Stimulated activated CD4-positive, alpha-beta T cell treated with anti-CD3 and anti-CD28 coated beads, Interleukin-1b, Interleukin-23, amount 100 ng/mL, for 48 hours (primary cell): ENCODE measurements around the gene ALDH7A1.

Experiments
- DNase-seq: peaks from one replicate; pipeline ENCODE4 v3.0.0-alpha.2; 2020

Gene ALDH7A1

DNA sequence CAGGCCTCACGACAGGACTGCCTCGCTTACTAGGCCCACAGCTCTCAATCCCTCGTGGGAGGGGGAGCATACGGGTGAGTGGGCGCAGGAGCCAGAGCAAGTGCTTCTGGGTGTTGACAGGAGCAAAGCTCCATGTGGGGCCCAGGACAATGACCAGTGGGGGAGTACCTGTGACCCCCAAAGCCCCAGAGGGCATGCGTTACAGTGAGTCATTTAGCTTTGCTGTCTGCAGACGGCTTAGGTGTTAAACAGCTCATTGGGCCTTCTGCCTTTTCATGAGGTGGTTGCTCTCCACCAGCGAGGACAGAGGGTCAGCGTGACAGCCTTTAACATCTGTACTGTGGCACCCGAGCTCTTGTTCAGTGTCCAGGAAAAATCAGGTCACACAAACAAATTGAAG lies 93.6 kb downstream of the ALDH7A1 start:
- DNase-seq = no peak

DNA sequence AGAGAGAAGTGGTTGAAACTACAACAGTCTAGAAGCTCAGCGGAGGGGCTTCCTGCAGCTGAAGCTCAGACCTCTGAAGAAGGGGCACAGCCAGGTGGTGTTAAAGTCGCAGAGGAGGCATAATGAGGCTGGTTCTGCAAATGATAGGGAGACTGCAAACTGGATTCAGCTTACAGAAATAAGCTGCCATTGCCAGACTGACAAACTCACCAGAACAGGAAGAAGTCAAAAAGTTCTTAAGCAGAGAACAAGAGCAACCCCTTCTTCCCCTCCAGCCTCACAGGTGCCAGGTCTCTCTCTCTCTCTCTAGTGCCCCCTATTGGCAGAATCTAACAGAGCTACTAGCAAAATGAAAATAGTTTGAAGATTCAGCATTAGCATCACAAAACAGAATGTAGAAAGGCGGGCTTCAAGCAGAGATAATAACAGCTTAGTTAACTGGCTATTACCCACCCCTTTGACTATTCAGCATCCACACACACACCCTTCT lies 95.1 kb downstream of the ALDH7A1 start:
- no peak for DNase-seq

DNA sequence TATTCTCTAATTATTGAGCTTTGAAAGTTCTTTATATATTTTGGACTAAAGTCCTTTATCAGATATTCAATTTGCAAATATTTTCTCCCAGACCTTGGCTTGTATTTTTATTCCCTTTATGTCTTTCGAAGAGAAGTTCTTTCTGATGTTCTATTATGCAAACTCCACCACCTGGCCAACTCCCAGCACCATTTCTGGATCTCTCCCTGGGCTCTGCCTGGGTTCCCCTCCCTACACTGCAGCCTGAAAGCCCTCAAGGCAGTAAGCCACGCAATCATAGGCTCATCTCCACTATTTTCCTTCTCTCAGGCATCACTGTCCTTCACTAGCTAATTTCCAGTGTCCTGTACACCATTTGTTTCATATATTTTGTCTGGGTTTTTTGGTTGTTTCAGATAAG lies 95.7 kb downstream of the ALDH7A1 start:
- no peak for DNase-seq

DNA sequence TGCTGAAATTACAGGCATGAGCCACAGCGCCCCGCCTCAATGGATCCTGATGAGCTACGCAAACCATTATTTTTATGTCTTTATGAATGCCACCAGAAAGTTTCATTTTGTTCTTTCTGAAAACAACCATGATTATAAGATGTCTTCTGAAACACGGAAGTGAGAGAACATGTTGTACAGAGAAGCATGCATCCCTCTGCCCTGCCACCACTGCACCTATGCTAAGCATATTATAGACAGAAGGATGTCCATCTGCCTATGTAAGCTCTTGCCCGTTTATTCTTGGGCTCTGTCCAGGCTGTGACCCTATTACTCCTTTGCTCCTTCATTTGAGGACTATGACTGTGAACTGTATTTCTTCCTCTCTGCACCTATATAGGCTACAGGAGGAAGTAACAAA lies 97.5 kb downstream of the ALDH7A1 start:
- DNase-seq = no peak

DNA sequence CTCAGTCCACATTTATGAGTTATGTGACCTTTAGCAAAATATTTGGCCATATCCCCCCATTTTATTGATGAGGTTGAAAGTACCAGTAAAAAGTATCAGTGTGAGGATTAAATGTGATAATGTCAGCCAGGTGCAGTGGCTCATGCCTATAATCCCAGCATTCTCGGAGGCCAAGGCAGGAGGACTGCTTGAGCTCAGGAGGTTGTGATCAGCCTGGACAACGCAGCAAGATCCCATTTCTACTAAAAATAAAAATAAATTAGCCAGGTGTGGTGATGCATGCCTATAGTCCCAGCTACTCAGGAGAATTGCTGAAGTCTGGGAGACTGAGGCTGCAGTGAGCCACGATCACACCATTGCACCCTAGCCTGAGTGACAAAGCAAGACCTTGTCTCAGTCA lies 100.6 kb downstream of the ALDH7A1 start:
- DNase-seq = no peak

DNA sequence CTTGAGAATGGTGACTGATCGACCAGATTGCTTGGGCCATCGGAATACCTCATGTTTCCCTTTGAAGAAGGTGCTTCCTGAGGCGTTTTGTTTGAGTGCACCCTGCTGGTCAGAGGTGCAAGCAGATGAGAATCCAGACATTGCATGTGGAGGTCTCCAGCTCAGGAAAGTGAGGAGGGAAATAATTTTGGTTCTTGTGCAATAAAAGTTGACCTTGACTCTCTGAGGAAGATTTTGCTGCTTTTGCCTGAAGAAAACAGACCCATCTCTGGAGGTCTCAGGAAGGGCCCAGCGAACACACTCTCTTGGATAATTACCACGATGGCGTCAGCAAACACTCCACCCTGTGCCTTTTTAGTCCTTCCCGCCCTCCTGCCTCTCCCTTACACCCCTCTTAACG lies 102.1 kb downstream of the ALDH7A1 start:
- no peak for DNase-seq

DNA sequence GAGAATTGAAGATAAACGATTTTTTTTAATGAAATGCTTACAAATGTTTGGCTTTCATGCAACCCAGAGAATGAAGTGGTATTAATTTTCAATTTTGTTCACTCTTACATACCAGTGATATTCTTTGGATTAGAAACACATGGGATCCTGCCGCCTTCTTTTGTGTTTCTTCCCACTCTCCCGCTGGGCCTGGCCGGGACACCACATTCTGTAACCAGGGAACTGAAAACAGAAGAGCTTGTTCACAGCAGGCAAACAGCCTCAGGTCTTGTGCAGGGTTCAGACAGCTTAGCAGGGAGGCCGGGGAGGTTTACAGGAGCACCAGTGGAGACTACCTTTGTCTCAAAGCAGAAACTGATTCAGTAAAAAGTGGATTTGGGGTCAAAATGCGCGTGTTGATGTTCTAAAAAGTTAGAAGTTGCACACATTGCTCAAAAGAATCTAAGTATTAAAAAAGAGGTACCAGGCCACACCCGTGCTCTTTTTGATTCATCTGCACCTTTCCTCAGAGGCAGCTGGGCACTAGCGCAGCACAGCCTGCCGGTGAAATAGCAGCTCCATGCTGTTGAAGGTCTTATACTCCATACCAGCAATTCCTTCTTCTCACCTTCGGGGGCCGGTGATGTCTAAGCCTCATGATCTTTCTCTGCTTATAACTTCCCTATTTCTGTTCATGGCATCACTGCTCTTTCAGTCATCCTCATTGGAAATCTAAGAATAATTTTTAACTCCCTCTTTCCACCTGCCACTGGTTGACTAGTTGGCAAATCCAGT lies 104.7 kb downstream of the ALDH7A1 start:
- no peak for DNase-seq

DNA sequence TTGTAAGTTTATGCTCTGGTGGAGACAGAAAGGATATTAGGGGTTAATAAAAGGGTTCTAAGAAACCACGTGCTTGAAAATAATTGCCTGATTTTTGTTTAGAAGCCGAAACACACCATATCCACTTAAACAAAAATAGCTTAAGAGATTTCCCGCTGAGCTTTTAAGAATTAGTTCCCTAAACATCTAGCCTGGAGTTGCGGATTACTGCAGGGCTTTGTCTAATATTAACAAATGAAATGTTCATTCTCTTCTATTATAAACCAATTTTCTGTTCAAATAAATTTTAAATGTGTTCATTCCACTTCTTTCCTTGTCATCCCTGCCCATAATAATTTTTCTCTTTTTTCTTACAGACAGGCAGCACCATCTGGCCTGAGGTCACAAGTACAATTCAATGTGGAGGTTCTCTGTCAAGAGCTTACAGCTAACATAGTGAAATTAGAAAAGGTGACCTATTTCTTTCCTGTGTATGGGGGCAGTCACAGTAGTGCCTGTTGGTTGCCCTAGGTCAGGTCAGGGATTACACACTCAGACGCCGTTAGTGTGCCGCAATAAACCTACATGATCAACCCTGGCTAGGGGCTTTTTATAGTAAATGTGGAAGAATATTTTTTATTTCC lies 106.5 kb downstream of the ALDH7A1 start:
- no peak for DNase-seq

DNA sequence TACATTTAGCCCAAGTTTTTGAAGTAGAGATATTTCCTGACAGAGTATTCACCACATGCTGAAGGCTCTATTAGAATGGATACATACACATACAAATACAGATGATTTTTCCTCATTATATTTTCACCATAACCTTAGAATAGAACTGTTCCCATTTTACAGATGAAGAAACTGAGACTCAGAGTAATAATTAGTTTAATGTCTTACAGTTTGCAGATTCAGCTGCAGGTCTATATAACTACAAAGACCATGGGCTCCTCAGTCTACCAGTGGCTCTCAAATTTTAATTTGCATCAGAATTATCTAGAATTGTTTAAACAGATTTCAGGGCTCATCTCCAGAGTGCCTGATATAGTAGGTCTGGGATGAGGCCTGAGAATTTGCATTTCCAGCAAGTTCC lies 107.4 kb downstream of the ALDH7A1 start:
- DNase-seq = no peak

DNA sequence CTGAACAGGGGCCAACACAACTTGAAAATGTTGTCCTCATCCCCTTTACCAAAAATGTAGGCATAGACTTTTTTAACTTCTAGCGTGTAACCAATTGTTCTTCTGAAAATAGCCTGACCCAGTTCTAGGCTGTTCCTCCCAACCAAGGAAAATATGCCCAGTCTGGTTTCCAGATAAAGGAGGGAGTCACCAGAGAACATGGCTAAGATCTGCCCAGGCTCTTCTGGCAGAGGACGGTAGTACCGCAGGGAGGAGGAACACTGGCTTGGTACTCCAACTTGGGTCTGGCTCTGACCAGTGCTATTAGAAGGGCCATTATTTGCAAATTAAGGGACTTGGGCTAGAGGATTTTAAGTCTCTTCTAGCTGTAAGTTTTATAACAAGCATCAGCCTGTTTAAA lies 108.7 kb downstream of the ALDH7A1 start:
- DNase-seq = no peak

DNA sequence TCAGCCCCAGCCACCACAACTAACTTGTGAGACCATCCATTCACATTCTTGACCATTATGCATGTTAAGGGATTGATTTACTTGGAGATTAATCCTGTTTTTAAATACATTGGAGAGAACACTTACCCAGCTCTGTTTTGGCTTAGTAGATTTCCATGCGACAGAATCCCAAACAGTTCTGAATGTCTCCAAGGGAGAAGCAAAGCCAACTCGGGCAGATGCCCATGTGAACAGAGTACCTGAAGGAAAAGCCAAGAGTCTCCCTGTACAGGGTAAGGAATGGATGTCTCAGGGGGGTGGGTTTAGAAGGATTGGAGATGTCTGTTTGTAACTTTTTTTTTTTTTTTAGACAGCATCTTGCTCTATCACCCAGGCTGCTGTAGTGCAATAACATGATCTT lies 110.8 kb downstream of the ALDH7A1 start:
- DNase-seq = no peak

DNA sequence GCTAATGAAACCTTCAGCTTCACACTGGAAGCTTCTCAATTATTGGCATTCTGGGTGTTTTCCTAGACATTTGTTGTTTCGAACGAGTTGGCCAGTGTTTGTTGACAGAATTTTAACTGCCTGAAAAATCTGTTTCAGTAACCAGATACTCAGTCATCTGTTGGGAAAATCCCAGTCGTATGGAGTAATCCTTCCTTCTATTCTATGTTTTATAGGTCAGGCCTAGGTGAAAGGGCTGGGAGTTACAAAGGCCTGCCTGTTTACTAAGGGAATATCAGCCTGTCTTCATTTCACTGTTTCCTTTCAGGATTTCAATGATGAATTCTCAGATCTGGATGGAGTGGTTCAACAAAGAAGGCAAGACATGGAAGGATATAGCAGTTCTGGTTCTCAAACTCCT lies 111.9 kb downstream of the ALDH7A1 start:
- DNase-seq = no peak

DNA sequence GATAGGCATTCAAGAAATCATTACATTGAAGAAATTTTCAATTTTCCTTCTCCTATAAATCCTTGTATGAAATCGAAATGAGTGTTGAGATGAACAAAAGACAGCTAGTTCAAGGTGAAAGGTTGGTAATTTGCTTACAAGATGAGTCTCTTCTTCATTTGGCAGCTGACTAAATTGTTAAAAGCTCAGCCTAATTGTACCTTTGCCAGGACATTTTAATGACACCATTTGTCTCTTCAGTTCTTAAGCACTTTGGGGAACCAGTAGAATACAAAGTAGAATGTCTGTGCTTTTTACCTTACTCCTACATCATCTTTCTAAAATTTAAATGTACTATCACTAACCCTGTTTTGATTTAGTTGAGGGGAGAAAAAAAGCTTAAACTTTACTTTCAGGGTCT lies 112.4 kb downstream of the ALDH7A1 start:
- no peak for DNase-seq

DNA sequence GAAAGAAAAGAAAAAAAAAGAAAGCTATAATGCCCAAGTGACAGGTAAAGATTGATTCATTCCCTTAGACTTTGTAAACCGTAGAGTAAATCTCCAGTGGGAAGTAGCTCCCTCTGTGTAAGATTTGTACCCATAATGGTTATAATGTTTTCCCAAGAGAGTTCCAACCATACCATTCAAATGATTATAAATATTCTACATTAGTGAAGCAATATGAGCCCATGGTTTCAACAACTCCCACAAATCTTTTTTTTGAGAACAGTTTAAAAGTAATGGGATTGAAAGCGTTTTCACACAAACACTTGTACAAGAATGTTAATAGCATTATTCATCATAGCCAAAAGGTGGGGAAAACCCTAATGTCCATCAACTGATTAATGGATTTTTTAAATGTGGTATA lies 113.8 kb downstream of the ALDH7A1 start:
- no peak for DNase-seq
